Activated T-helper 2 cell treated with anti-CD3 and anti-CD28 coated beads, Interferon-gamma antibody, Interleukin-2, Interleukin-4, amounts not matched to agents 10 μg/mL and 5 μg/mL and 100 μg/mL, durations not matched to agents 14 hours and 24 hours and 36 hours (primary cell): ENCODE results near the gene THRAP3. TPM values are rescaled to one million over a fixed set of nuclear protein-coding genes. Genes with fewer than 3 reads are reported as not detected.

Experiments
- DNase-seq: peaks from one replicate; pipeline ENCODE4 v3.0.0; 2021; ENCODE audit warnings: low spot score
- H3K27ac Mint-ChIP-seq: one replicate; pipeline ENCODE4 v1.8.0; 2021; ENCODE audit warnings: mixed read lengths
- H3K27me3 Mint-ChIP-seq: one replicate; pipeline ENCODE4 v1.8.0; 2021; ENCODE audit warnings: low read depth, mixed read lengths
- H3K36me3 Mint-ChIP-seq: one replicate; pipeline ENCODE4 v1.8.0; 2021; ENCODE audit warnings: low read depth, mixed read lengths
- H3K4me1 Mint-ChIP-seq: one replicate; pipeline ENCODE4 v1.8.0; 2021; ENCODE audit warnings: low read depth, mixed read lengths
- H3K4me3 Mint-ChIP-seq: one replicate; pipeline ENCODE4 v1.8.0; 2021; ENCODE audit warnings: low read depth, mild to moderate bottlenecking, moderate library complexity, mixed read lengths
- H3K9me3 Mint-ChIP-seq: one replicate; pipeline ENCODE4 v1.8.0; 2021; ENCODE audit warnings: mixed read lengths
- intact Hi-C: fragments of 100-400 bp; cut with micrococcal nuclease; formaldehyde crosslinking; loops from one replicate; pipeline ENCODE4 v1.15.1; 2023
- total RNA-seq: library from RNA; stranded (reverse); gene quantifications from 2 replicates; pipeline ENCODE4 v1.2.3, GENCODE V29; 2022

THRAP3 gene
- total RNA-seq, 1 donor from 2014 or later: 164 TPM

- DNase-seq: no peak
- peaks cover 18% of the 10 kb centered on the region for H3K4me1 Mint-ChIP-seq
- intact Hi-C loops: no loop called here
- no peaks in the 10 kb centered on the region for H3K27me3 Mint-ChIP-seq
- H3K9me3 Mint-ChIP-seq: no peaks in the 10 kb centered on the region
- peaks cover 26% of the 10 kb centered on the region for H3K36me3 Mint-ChIP-seq
- H3K27ac Mint-ChIP-seq: no peak overlapping the region
- no peak overlapping the region for H3K4me3 Mint-ChIP-seq
Measured at GRCh38 chr1:36276688-36277087, 52.4 kb downstream of the THRAP3 start.

GRCh38 chr1:36279110-36279788 is 55.0 kb downstream of the THRAP3 start:
- peak overlapping the region; percentile 68 for H3K27ac Mint-ChIP-seq
- peaks cover 24% of the 10 kb centered on the region for H3K4me1 Mint-ChIP-seq
- H3K9me3 Mint-ChIP-seq: no peaks in the 10 kb centered on the region
- peaks cover 29% of the 10 kb centered on the region for H3K36me3 Mint-ChIP-seq
- no peak overlapping the region for H3K4me3 Mint-ChIP-seq
- no peaks in the 10 kb centered on the region for H3K27me3 Mint-ChIP-seq
- DNase-seq: no peak
- intact Hi-C loops: no loop called here

GRCh38 chr1:36279789-36280296 is 55.6 kb downstream of the THRAP3 start:
- intact Hi-C loops: no loop called here
- H3K27ac Mint-ChIP-seq: peak overlapping the region; percentile 68
- no peaks in the 10 kb centered on the region for H3K9me3 Mint-ChIP-seq
- no peaks in the 10 kb centered on the region for H3K27me3 Mint-ChIP-seq
- DNase-seq: no peak
- no peak overlapping the region for H3K4me3 Mint-ChIP-seq
- peaks cover 24% of the 10 kb centered on the region for H3K4me1 Mint-ChIP-seq
- H3K36me3 Mint-ChIP-seq: peaks cover 31% of the 10 kb centered on the region

- H3K4me3 Mint-ChIP-seq: no peak overlapping the region
- H3K4me1 Mint-ChIP-seq: peaks cover 37% of the 10 kb centered on the region
- no peaks in the 10 kb centered on the region for H3K27me3 Mint-ChIP-seq
- H3K36me3 Mint-ChIP-seq: peaks cover 66% of the 10 kb centered on the region
- no peaks in the 10 kb centered on the region for H3K9me3 Mint-ChIP-seq
- peak overlapping the region; percentile 51 for H3K27ac Mint-ChIP-seq
- intact Hi-C loops: no loop called here
- DNase-seq: no peak
Measured at GRCh38 chr1:36284061-36284460, 59.8 kb downstream of the THRAP3 start.

GRCh38 chr1:36284517-36284916 is 60.3 kb downstream of the THRAP3 start:
- Mint-ChIP-seq H3K9me3 (no peaks in the 10 kb centered on the region), H3K36me3 (peaks cover 70% of the 10 kb centered on the region), H3K4me1 (peaks cover 35% of the 10 kb centered on the region), H3K4me3 (no peak overlapping the region), H3K27me3 (no peaks in the 10 kb centered on the region), H3K27ac (no peak overlapping the region)
- intact Hi-C loops: no loop called here
- DNase-seq: no peak

- intact Hi-C loops: loop anchor here (1.0 to 5.0 kb wide), 4 partner anchors 63 to 188 kb away; partner anchors contain the start of genes THRAP3 and TRAPPC3
- Mint-ChIP-seq H3K9me3 (no peaks in the 10 kb centered on the region), H3K27me3 (no peaks in the 10 kb centered on the region), H3K36me3 (peaks cover 76% of the 10 kb centered on the region), H3K4me3 (no peak overlapping the region), H3K4me1 (peaks cover 27% of the 10 kb centered on the region), H3K27ac (peak overlapping the region; percentile 73)
- DNase-seq: peak; percentile 51
Measured at GRCh38 chr1:36285443-36286101, 61.3 kb downstream of the THRAP3 start.

GRCh38 chr1:36286802-36287201 is 62.6 kb downstream of the THRAP3 start:
- peaks cover 88% of the 10 kb centered on the region for H3K36me3 Mint-ChIP-seq

GRCh38 chr1:36287595-36287994 is 63.4 kb downstream of the THRAP3 start:
- Mint-ChIP-seq H3K4me1 (peaks cover 18% of the 10 kb centered on the region), H3K36me3 (peaks cover 92% of the 10 kb centered on the region), H3K4me3 (no peak overlapping the region), H3K27me3 (no peaks in the 10 kb centered on the region), H3K27ac (no peak overlapping the region), H3K9me3 (no peaks in the 10 kb centered on the region)
- intact Hi-C loops: loop anchor here (5.0 kb wide), 2 partner anchors 65 to 190 kb away; partner anchors contain the start of gene THRAP3
- DNase-seq: no peak

More at GRCh38 chr1:36286802-36287201, 62.6 kb downstream of the THRAP3 start:
- no peak overlapping the region for H3K4me3 Mint-ChIP-seq
- no peak for DNase-seq
- peaks cover 22% of the 10 kb centered on the region for H3K4me1 Mint-ChIP-seq
- no peaks in the 10 kb centered on the region for H3K9me3 Mint-ChIP-seq
- intact Hi-C loops: loop anchor here (5.0 kb wide), 2 partner anchors 65 to 190 kb away; partner anchors contain the start of gene THRAP3
- no peaks in the 10 kb centered on the region for H3K27me3 Mint-ChIP-seq
- H3K27ac Mint-ChIP-seq: no peak overlapping the region

- Mint-ChIP-seq H3K27me3 (no peaks in the 10 kb centered on the region), H3K27ac (peak overlapping the region; percentile 14), H3K4me1 (peaks cover 7% of the 10 kb centered on the region), H3K9me3 (no peaks in the 10 kb centered on the region), H3K36me3 (peaks cover 72% of the 10 kb centered on the region), H3K4me3 (no peak overlapping the region)
- intact Hi-C loops: no loop called here
- DNase-seq: no peak
Measured at GRCh38 chr1:36295390-36295789, 71.1 kb downstream of the THRAP3 start.

GRCh38 chr1:36297062-36297461 is 72.8 kb downstream of the THRAP3 start:
- H3K4me1 Mint-ChIP-seq: peaks cover 15% of the 10 kb centered on the region
- intact Hi-C loops: no loop called here
- no peaks in the 10 kb centered on the region for H3K27me3 Mint-ChIP-seq
- no peak overlapping the region for H3K27ac Mint-ChIP-seq
- H3K9me3 Mint-ChIP-seq: no peaks in the 10 kb centered on the region
- H3K36me3 Mint-ChIP-seq: peaks cover 72% of the 10 kb centered on the region
- DNase-seq: no peak
- no peak overlapping the region for H3K4me3 Mint-ChIP-seq

- no peak overlapping the region for H3K4me3 Mint-ChIP-seq
- H3K4me1 Mint-ChIP-seq: peaks cover 23% of the 10 kb centered on the region
- H3K27ac Mint-ChIP-seq: no peak overlapping the region
- intact Hi-C loops: no loop called here
- H3K9me3 Mint-ChIP-seq: no peaks in the 10 kb centered on the region
- DNase-seq: no peak
- H3K27me3 Mint-ChIP-seq: no peaks in the 10 kb centered on the region
- peaks cover 73% of the 10 kb centered on the region for H3K36me3 Mint-ChIP-seq
Measured at GRCh38 chr1:36298640-36299039, 74.4 kb downstream of the THRAP3 start.

GRCh38 chr1:36300526-36300925 is 76.3 kb downstream of the THRAP3 start:
- no peak overlapping the region for H3K4me3 Mint-ChIP-seq
- peaks cover 34% of the 10 kb centered on the region for H3K4me1 Mint-ChIP-seq
- peaks cover 73% of the 10 kb centered on the region for H3K36me3 Mint-ChIP-seq
- H3K27me3 Mint-ChIP-seq: no peaks in the 10 kb centered on the region
- H3K9me3 Mint-ChIP-seq: no peaks in the 10 kb centered on the region
- H3K27ac Mint-ChIP-seq: peak overlapping the region; percentile 66
- intact Hi-C loops: loop anchor here (1.0 to 10.0 kb wide), 2 partner anchors 76 to 356 kb away; partner anchors contain the start of gene THRAP3
- DNase-seq: no peak

GRCh38 chr1:36301220-36301619 is 77.0 kb downstream of the THRAP3 start:
- H3K36me3 Mint-ChIP-seq: peaks cover 67% of the 10 kb centered on the region
- peaks cover 36% of the 10 kb centered on the region for H3K4me1 Mint-ChIP-seq
- no peaks in the 10 kb centered on the region for H3K9me3 Mint-ChIP-seq

More at GRCh38 chr1:36301220-36301619, 77.0 kb downstream of the THRAP3 start:
- Mint-ChIP-seq H3K27me3 (no peaks in the 10 kb centered on the region), H3K4me3 (no peak overlapping the region), H3K27ac (peak overlapping the region; percentile 25)
- intact Hi-C loops: loop anchor here (10.0 kb wide), 1 partner anchor 356 kb away; no protein-coding TSS in a partner anchor
- DNase-seq: no peak
